PC-3 (cell line): ENCODE results near the gene VTCN1.

Source experiments
- EZH2phosphoT487 ChIP-seq: fragments of 300-600 bp; sonication (generic); IDR thresholded peaks from 2 replicates; pipeline ENCODE4 v1.6.1; 2018; ENCODE audit warnings: mild to moderate bottlenecking, antibody characterized with exemption, low read length, borderline replicate concordance
- TF ChIP-seq, protein P1 (sequence below): fragments of 300-600 bp; sonication (generic); conservative IDR thresholded peaks from 2 replicates; pipeline ENCODE4 v1.5.1; 2017; ENCODE audit warnings: antibody characterized with exemption, low read depth, mild to moderate bottlenecking, low read length

DNA sequence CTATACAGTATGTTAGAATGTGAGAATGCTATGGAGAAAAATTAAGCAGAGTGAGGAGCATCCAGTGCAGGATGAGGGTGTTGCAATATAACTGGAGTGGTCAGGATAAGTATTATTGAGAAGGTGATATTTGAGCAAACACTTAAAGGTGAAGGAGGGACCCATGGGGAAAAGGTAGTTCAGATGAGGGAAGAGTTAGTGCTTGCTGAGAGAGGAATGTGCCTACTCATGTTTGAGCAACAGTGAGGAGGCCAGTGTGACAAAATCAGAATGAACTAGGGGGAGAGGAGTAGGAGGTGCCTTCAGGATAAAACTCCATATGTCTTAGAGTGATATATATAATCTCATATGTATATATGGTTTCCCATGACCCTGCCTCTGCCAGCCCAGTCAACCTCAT is 82.9 kb downstream of the VTCN1 start:
- TF ChIP-seq, protein P1, sequence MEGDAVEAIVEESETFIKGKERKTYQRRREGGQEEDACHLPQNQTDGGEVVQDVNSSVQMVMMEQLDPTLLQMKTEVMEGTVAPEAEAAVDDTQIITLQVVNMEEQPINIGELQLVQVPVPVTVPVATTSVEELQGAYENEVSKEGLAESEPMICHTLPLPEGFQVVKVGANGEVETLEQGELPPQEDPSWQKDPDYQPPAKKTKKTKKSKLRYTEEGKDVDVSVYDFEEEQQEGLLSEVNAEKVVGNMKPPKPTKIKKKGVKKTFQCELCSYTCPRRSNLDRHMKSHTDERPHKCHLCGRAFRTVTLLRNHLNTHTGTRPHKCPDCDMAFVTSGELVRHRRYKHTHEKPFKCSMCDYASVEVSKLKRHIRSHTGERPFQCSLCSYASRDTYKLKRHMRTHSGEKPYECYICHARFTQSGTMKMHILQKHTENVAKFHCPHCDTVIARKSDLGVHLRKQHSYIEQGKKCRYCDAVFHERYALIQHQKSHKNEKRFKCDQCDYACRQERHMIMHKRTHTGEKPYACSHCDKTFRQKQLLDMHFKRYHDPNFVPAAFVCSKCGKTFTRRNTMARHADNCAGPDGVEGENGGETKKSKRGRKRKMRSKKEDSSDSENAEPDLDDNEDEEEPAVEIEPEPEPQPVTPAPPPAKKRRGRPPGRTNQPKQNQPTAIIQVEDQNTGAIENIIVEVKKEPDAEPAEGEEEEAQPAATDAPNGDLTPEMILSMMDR, result no peak
- no peak for TF ChIP-seq EZH2phosphoT487
